HepG2 (cell line): Measurements from ENCODE around the gene ZNF700.
A peak's percentile ranks its signal among the peaks of the same experiment; 100 is the strongest.

Experiments
- E2F1 ChIP-seq: sonication (generic); formaldehyde crosslinking; IDR thresholded peaks from 2 replicates; pipeline ENCODE4 v1.5.0; 2020; ENCODE audit warnings: missing genetic modification reagents
- EZH2 ChIP-seq: conservative IDR thresholded peaks from 2 replicates; pipeline ENCODE4 v1.6.1; 2012; ENCODE audit warnings: mild to moderate bottlenecking, low read depth, low read length, moderate library complexity
- NBN ChIP-seq: fragments of 450-650 bp; conservative IDR thresholded peaks from 2 replicates; pipeline ENCODE4 v1.6.1; 2017
- NFE2L2 ChIP-seq: fragments of 150-350 bp; IDR thresholded peaks from 2 replicates; pipeline ENCODE4 v1.6.1; 2014; ENCODE audit warnings: low read length
- RBAK ChIP-seq: sonication (generic); formaldehyde crosslinking; IDR thresholded peaks from 2 replicates; pipeline ENCODE4 v1.5.1; 2020; ENCODE audit warnings: mild to moderate bottlenecking, missing genetic modification reagents
- SIN3B ChIP-seq: fragments of 150-350 bp; IDR thresholded peaks from 2 replicates; pipeline ENCODE4 v1.6.1; 2014; ENCODE audit warnings: low read length
- TARDBP ChIP-seq: sonication (generic); formaldehyde crosslinking; IDR thresholded peaks from 2 replicates; pipeline ENCODE4 v1.8.0; 2022; ENCODE audit warnings: mild to moderate bottlenecking, missing genetic modification reagents
- ZBTB40 ChIP-seq, 2 experiments: fragments of 450-650 bp in 1 of 2; sonication (generic) in 1 of 2; formaldehyde crosslinking in 1 of 2; IDR thresholded peaks; 2 replicates each; pipeline versions ENCODE4 v1.6.1 to v1.8.0; 2016 to 2022; ENCODE audit warnings: antibody characterized with exemption in 1 of 2, mild to moderate bottlenecking in 1 of 2, missing genetic modification reagents in 1 of 2
- ZNF546 ChIP-seq: sonication (generic); formaldehyde crosslinking; conservative IDR thresholded peaks from 2 replicates; pipeline ENCODE4 v1.8.1; 2023; ENCODE audit warnings: mild to moderate bottlenecking, missing genetic modification reagents
- ZNF660 ChIP-seq: sonication (generic); formaldehyde crosslinking; IDR thresholded peaks from 2 replicates; pipeline ENCODE4 v1.5.1; 2020; ENCODE audit warnings: mild to moderate bottlenecking, low read depth, missing genetic modification reagents, borderline replicate concordance
- ZNF75D ChIP-seq: sonication (generic); formaldehyde crosslinking; IDR thresholded peaks from 2 replicates; pipeline ENCODE4 v1.8.1; 2023; ENCODE audit warnings: missing genetic modification reagents, mild to moderate bottlenecking, borderline replicate concordance

GRCh38 chr19:11887611-11888531, 37.0 kb upstream of the ZNF700 start, which contains the start of gene ZNF69:
- no peak for TF ChIP-seq ZBTB40 (IDR thresholded peaks at IDR 0.05)
- peak; percentile 80; the same call in 1 of the 2 replicates for TF ChIP-seq ZBTB40 (CRISPR knock-in tag; IDR thresholded peaks at IDR 0.05)
- TF ChIP-seq EZH2 = no peak
- no peak for TF ChIP-seq SIN3B
- no peak for TF ChIP-seq ZNF75D
- 0 out of 2 replicates have a peak, but pooled peaks have one; percentile 32 for TF ChIP-seq TARDBP
- TF ChIP-seq RBAK (CRISPR knock-in tag) = no peak
- TF ChIP-seq NBN = no peak
- no peak for TF ChIP-seq ZNF660 (CRISPR knock-in tag)
- TF ChIP-seq ZNF546 (CRISPR knock-in tag) = peak; percentile 87; the same call in 1 of the 2 replicates
- no peak for TF ChIP-seq NFE2L2
- peak; percentile 56; the same call in 1 of the 2 replicates for TF ChIP-seq E2F1 (CRISPR knock-in tag)
